Heart left ventricle (tissue), 13 donors: Measurements from ENCODE around the gene IKZF4.
A peak's percentile ranks its signal among the peaks of the same experiment; 100 is the strongest.

ENCODE experiments used
- POLR2A ChIP-seq, 2 donors: fragments of 450-650 bp; IDR thresholded peaks; one replicate each; pipeline ENCODE4 v1.6.1; 2017; ENCODE audit warnings: antibody characterized with exemption in 2 of 2, mild to moderate bottlenecking in 2 of 2, moderate library complexity in 2 of 2
- TF ChIP-seq, protein P1 (sequence below), 12 donors: fragments of 200-600 bp; sonication (generic) in 4 of 12; IDR thresholded peaks; one replicate each; pipeline versions ENCODE4 v1.5.0 to v1.8.0; 2018 to 2022; ENCODE audit warnings: antibody characterized with exemption in 12 of 12, mild to moderate bottlenecking in 5 of 12
- donor health status: ischemic (EF 13 %, LVEDD 7.1; RV severe dilation, severe dysfunction).
- donor health status: DM: no; HTN: yes; CAD: no.
- donor health status: DM: no; HTN: no; CAD: no.
- donor health status: ischemic (EF 25% LVEDD 6.9; RV normal size, moderate dysfunction).
- donor health status: ischemic (EF 25% LVEDD 5.7; RV mildly dilated, moderate dysfunction).
- donor health status: ischemic (EF 35%, LVEDD 5.7; RV mildly dilated, moderate dysfunction).
- donor health status: nonischemic (EF 11% LVEDD 7.7; RV severe dilation, severe dysfunction).
- donor health status: DM: yes; HTN: yes; CAD: no.
- donor health status: PGD.
- donor health status: ischemic (EF 29% LVEDD 5.4; RV normal size, mild dysfunction).
- donor health status: nonischemic (EF 23%, LVEDD 6.1; RV moderate dilation, normal function).

DNA sequence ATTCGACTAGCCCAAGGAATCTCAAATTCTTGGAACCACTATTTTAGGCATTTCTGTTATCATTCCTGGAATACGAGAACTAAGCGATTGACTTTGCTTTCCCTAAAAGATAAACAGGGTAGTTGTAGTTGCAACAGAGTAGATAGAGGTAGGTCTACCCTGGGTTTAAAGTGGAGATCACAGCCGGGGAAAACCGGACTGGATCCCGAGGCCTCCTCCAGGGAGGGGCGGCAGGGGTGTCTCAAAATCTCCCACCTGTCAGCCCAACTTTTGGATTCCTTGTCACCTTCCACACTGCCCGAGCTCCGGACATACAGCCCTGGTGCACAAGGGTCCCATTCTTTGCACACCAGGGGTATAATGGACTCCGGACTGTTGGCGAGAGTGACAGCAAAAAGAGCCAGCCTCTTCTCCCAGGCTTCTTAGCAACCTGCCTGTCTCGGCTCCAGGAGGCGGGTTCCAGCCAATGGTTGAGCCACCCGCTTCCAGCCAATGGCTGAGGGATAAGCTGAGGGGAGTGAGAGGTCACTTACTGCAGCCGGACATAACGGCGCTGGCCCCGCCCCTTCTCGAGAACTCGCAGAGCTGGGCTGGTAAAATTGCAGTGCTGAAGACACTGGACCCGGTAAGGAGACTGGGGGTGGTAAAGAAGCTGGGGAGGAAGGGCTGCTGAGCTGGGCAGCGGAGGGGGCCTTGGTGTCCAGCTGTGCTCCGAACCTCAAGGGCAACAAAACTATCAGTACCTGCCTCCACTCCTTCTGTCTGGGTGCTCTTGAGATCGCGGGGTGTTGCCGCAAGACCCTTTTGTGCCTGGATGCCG, 23.9 kb upstream of the IKZF4 start, which contains the start of gene SUOX:
- peak in 1 of 2 donors; percentile 64 for TF ChIP-seq POLR2A (IDR thresholded peaks at IDR 0.05)
- TF ChIP-seq, protein P1, sequence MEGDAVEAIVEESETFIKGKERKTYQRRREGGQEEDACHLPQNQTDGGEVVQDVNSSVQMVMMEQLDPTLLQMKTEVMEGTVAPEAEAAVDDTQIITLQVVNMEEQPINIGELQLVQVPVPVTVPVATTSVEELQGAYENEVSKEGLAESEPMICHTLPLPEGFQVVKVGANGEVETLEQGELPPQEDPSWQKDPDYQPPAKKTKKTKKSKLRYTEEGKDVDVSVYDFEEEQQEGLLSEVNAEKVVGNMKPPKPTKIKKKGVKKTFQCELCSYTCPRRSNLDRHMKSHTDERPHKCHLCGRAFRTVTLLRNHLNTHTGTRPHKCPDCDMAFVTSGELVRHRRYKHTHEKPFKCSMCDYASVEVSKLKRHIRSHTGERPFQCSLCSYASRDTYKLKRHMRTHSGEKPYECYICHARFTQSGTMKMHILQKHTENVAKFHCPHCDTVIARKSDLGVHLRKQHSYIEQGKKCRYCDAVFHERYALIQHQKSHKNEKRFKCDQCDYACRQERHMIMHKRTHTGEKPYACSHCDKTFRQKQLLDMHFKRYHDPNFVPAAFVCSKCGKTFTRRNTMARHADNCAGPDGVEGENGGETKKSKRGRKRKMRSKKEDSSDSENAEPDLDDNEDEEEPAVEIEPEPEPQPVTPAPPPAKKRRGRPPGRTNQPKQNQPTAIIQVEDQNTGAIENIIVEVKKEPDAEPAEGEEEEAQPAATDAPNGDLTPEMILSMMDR (IDR thresholded peaks at IDR 0.05) = no peak
